Measurements from ENCODE around the gene TUBGCP3. TPM values are rescaled to one million over a fixed set of nuclear protein-coding genes. Genes with fewer than 3 reads are reported as not detected.

TUBGCP3 gene
- polyA plus RNA-seq, 6 donors from 2014 or later = 13.3 to 24.4 (median 16.5) TPM

- Mint-ChIP-seq H3K4me1 (no peaks in the 10 kb centered on the region), H3K4me3 (no peak overlapping the region), H3K27me3 (no peaks in the 10 kb centered on the region), H3K27ac (no peak overlapping the region), H3K36me3 (peaks cover under 1 to 5% of the 10 kb centered on the region in 2 donors), H3K9me3 (no peaks in the 10 kb centered on the region)
- ATAC-seq (ENCODE audit: low read depth in 2 of 2) (no peak), DNase-seq (no peak)
These were observed 61.7 kb downstream of the TUBGCP3 start for GRCh38 chr13:112526146-112526853.

DNA sequence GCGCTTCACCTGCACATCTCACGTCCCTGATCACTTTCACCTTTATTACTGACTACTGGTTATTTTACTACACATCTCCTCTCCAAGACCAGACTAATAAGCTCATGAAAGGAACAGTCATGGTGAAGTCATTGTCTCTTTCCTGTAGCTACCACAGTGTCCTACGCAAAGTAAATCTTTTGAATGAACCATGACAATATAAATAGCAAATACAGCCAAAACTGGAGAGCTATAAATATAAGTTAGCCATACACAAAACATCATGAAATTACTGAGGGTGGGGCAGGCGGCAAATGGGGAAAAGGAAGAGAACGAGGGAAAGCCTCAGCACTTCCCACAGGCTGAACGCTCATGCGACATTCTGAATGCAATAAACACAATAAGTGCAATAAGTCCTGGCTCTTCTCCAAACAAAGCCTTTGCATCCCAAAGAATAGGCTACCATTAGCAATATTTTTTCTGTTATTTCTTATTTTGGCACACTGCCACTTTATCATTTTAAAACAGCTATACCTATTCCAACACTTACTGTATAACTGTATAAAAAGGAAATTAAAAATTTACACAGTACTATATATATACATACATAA is 62.5 kb downstream of the TUBGCP3 start:
- no peak overlapping the region for H3K27ac Mint-ChIP-seq
- H3K27me3 Mint-ChIP-seq = no peaks in the 10 kb centered on the region
- ATAC-seq (ENCODE audit: low read depth in 2 of 2) (no peak), DNase-seq (no peak)
- H3K9me3 Mint-ChIP-seq = no peaks in the 10 kb centered on the region
- H3K4me3 Mint-ChIP-seq = no peak overlapping the region
- no peaks in the 10 kb centered on the region for H3K4me1 Mint-ChIP-seq
- H3K36me3 Mint-ChIP-seq = peaks cover 5 to 7% of the 10 kb centered on the region in 2 donors

GRCh38 chr13:112522578-112522977 is 65.4 kb downstream of the TUBGCP3 start:
- Mint-ChIP-seq H3K27ac (peak overlapping the region in 1 of 6 donors; percentile 47), H3K4me1 (no peaks in the 10 kb centered on the region), H3K4me3 (no peak overlapping the region), H3K27me3 (no peaks in the 10 kb centered on the region), H3K9me3 (no peaks in the 10 kb centered on the region), H3K36me3 (peaks cover 7 to 9% of the 10 kb centered on the region in 2 donors)
- DNase-seq = no peak
- no peak for ATAC-seq (ENCODE audit: low read depth in 2 of 2)

- ATAC-seq (ENCODE audit: low read depth in 2 of 2) (no peak), DNase-seq (no peak)
- no peak overlapping the region for H3K4me3 Mint-ChIP-seq
- peak overlapping the region in 1 of 6 donors; percentile 92 for H3K27ac Mint-ChIP-seq
- H3K27me3 Mint-ChIP-seq = no peaks in the 10 kb centered on the region
- H3K36me3 Mint-ChIP-seq = peaks cover 7 to 9% of the 10 kb centered on the region in 2 donors
- H3K4me1 Mint-ChIP-seq = no peaks in the 10 kb centered on the region
- no peaks in the 10 kb centered on the region for H3K9me3 Mint-ChIP-seq
These were observed 66.8 kb downstream of the TUBGCP3 start for GRCh38 chr13:112521073-112521685.

DNA sequence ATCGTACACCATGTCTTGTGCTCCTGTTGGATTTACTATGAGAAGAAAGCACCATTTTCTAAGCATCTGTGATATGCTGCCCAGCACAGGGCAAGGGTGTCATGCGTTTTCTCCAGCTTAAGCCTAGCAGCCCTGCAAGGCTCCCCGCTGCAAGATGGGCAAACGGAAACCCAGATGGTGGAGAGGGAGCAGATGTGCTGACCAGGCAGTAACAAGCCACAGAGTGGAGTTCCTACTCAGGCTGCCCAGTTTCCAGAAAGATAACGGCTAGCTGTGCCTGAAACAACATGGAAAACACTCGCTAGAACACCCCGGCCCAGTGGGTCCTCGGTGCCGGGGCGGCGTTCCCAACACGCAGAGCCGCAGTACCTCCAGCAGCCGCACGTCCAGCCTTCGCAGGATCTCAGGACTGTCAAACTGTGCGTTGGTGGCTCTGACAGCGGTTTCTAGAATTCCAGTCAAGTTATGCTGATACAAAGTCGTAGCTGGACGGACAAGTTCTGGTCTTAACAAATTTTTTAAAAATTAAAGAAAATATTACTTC is 68.4 kb downstream of the TUBGCP3 start:
- DNase-seq (no peak), ATAC-seq (ENCODE audit: low read depth in 2 of 2) (no peak)
- no peak overlapping the region for H3K4me3 Mint-ChIP-seq
- no peaks in the 10 kb centered on the region for H3K9me3 Mint-ChIP-seq
- H3K27me3 Mint-ChIP-seq = no peaks in the 10 kb centered on the region
- H3K4me1 Mint-ChIP-seq = no peaks in the 10 kb centered on the region
- peaks cover 7 to 11% of the 10 kb centered on the region in 2 donors for H3K36me3 Mint-ChIP-seq
- no peak overlapping the region for H3K27ac Mint-ChIP-seq

- Mint-ChIP-seq H3K9me3 (no peaks in the 10 kb centered on the region), H3K27me3 (no peaks in the 10 kb centered on the region), H3K4me1 (no peaks in the 10 kb centered on the region), H3K36me3 (peaks cover 6 to 15% of the 10 kb centered on the region in 2 donors), H3K4me3 (no peak overlapping the region), H3K27ac (no peak overlapping the region)
- DNase-seq (no peak), ATAC-seq (ENCODE audit: low read depth in 2 of 2) (no peak)
These were observed 71.7 kb downstream of the TUBGCP3 start for GRCh38 chr13:112516218-112516617.

- peak overlapping the region in 1 of 6 donors; percentile 38 for H3K27ac Mint-ChIP-seq
- H3K27me3 Mint-ChIP-seq = no peaks in the 10 kb centered on the region
- H3K36me3 Mint-ChIP-seq = peaks cover 6 to 18% of the 10 kb centered on the region in 2 donors
- ATAC-seq (ENCODE audit: low read depth in 2 of 2) = no peak
- H3K4me3 Mint-ChIP-seq = no peak overlapping the region
- no peak for DNase-seq
- no peaks in the 10 kb centered on the region for H3K9me3 Mint-ChIP-seq
- H3K4me1 Mint-ChIP-seq = no peaks in the 10 kb centered on the region
These were observed 74.2 kb downstream of the TUBGCP3 start for GRCh38 chr13:112513761-112514160.

DNA sequence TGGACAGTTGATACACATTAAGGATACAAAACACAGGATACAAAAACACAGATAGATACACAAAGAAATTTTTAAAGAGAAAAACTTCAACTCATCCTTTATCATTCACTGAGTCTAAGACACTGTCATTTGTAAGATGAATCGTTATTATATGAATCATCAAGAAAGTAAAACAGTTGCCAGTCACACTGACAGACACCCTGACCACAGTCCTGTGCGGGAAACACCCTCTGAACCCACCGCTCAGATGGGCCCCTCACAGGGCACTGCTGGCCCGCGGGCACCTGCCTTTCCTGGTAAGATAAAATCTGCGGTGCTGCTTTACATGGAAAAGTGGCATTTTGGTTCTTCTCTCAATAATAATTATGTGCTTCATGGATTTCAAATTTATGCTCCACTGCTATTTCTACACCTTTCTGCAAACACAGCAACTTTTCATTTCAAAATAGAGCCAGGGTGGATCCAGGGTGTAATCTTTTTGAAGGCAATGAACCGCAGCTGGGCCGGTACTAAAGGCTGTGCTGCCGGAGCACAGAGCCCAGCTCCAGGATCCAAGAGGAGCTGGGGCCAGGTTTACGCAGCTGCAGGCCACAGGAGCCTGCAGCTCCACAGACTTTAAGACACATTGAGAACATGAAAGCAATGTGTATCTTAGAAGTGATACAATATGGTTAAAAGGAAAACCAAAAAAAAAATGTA is 76.8 kb downstream of the TUBGCP3 start:
- ATAC-seq (ENCODE audit: low read depth in 2 of 2) (no peak), DNase-seq (no peak)
- no peak overlapping the region for H3K4me3 Mint-ChIP-seq
- H3K4me1 Mint-ChIP-seq = no peaks in the 10 kb centered on the region
- H3K36me3 Mint-ChIP-seq = peaks cover 17 to 27% of the 10 kb centered on the region in 2 donors
- no peaks in the 10 kb centered on the region for H3K27me3 Mint-ChIP-seq
- H3K9me3 Mint-ChIP-seq = no peaks in the 10 kb centered on the region
- no peak overlapping the region for H3K27ac Mint-ChIP-seq

DNA sequence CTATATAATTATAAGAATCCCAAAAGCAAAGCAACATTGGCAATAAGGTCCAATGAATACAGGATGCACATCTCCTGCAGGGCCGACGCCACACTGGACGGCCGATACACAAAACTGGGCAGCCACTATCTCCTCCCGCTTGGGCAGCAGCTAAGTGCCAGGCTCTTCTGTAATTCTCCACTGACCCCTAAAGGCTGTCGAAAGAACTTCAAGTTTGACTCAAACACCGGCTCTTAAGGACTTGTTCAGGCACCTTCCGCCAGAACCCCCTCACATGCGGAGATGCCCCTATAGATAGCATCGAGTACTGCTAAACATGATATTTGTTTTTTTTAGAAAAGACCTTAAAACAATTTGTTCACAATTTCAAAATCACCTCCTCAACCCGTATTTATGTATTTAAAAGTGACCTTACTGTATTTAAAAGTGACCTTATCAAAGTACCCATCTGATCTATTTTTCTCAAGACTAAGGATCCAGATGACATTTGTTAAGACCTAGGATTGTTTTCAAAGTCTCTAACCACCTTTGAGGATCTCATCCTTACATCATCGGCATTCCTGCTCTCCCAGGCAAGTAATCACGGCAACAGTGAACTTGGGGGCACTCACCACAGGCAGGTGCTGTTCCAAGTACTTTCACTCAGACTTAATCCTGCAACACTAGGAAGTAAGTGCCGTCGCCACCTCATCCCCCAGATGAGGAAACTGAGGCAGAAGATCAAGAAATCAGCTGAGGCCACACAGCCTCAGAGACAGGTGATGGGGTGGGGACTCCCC is 77.8 kb downstream of the TUBGCP3 start:
- no peaks in the 10 kb centered on the region for H3K4me1 Mint-ChIP-seq
- no peak overlapping the region for H3K4me3 Mint-ChIP-seq
- H3K36me3 Mint-ChIP-seq = peaks cover 17 to 34% of the 10 kb centered on the region in 2 donors
- peak in 1 of 2 donors; percentile 35 for ATAC-seq (ENCODE audit: low read depth in 2 of 2)
- H3K27ac Mint-ChIP-seq = peak overlapping the region in 1 of 6 donors; percentile 30
- DNase-seq = no peak
- no peaks in the 10 kb centered on the region for H3K9me3 Mint-ChIP-seq
- H3K27me3 Mint-ChIP-seq = no peaks in the 10 kb centered on the region

DNA sequence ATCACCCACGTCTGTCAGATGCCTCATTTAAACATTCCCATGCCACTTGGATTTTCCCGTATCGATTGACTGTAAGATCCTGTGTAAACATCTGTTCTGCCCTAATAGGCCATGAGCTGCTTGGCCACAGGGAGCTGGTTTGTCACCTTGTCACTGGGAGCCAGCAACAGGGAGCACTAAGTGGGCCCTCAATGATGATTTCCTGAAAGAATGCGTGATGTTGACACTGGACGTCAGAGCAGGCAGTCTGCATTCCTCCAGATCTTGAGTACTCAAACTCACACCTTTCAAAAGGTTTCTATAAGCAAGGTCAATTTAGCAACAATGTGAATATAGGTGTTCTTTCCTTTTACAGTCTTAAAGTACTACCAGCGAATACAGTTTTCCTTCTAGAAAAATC is 78.8 kb downstream of the TUBGCP3 start:
- Mint-ChIP-seq H3K27ac (peak overlapping the region in 2 of 6 donors; percentile 52 to 73), H3K36me3 (peaks cover 17 to 31% of the 10 kb centered on the region in 2 donors), H3K4me3 (no peak overlapping the region), H3K9me3 (no peaks in the 10 kb centered on the region), H3K4me1 (no peaks in the 10 kb centered on the region), H3K27me3 (no peaks in the 10 kb centered on the region)
- DNase-seq (no peak), ATAC-seq (ENCODE audit: low read depth in 2 of 2) (no peak)

GRCh38 chr13:112506046-112506445 is 81.9 kb downstream of the TUBGCP3 start:
- Mint-ChIP-seq H3K4me3 (no peak overlapping the region), H3K27ac (no peak overlapping the region), H3K36me3 (peaks cover 17 to 28% of the 10 kb centered on the region in 2 donors), H3K4me1 (no peaks in the 10 kb centered on the region), H3K9me3 (no peaks in the 10 kb centered on the region), H3K27me3 (no peaks in the 10 kb centered on the region)
- ATAC-seq (ENCODE audit: low read depth in 2 of 2) = no peak
- no peak for DNase-seq

DNA sequence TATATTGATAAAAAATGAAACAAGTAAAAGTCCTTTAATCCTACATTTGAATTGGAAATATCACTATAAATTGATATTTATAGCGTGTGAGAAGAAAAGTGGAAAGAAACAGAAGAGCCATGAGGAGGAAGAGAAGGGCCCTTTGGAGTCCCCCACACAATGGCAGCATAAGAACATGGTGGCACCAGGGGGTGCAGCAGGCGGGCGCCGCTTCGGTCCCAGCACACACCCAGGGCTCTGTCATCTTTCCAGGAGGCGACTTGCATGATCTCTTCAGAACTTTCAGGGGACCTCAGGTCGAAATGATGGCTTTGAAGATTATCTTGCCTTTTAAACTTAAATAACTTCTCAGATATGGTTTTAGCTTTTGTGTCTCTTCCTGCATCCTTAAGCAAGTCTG is 91.8 kb downstream of the TUBGCP3 start:
- ATAC-seq (ENCODE audit: low read depth in 2 of 2) (no peak), DNase-seq (no peak)
- H3K4me1 Mint-ChIP-seq = no peaks in the 10 kb centered on the region
- H3K4me3 Mint-ChIP-seq = no peak overlapping the region
- no peaks in the 10 kb centered on the region for H3K27me3 Mint-ChIP-seq
- H3K9me3 Mint-ChIP-seq = no peaks in the 10 kb centered on the region
- H3K36me3 Mint-ChIP-seq = peaks cover 12 to 26% of the 10 kb centered on the region in 2 donors
- H3K27ac Mint-ChIP-seq = no peak overlapping the region

GRCh38 chr13:112495465-112495864 is 92.5 kb downstream of the TUBGCP3 start:
- Mint-ChIP-seq H3K27me3 (no peaks in the 10 kb centered on the region), H3K27ac (no peak overlapping the region), H3K9me3 (no peaks in the 10 kb centered on the region), H3K4me1 (no peaks in the 10 kb centered on the region), H3K4me3 (no peak overlapping the region), H3K36me3 (peaks cover 12 to 26% of the 10 kb centered on the region in 2 donors)
- DNase-seq (no peak), ATAC-seq (ENCODE audit: low read depth in 2 of 2) (no peak)

Measured in naive B cell (primary cell).